AG09309 (cell line): ENCODE measurements around the gene CPB1.

Experiments used
- DNase-seq: peaks from one replicate; pipeline ENCODE4 v3.0.0-alpha.2; 2010; ENCODE audit warnings: low read depth
- H3K4me3 ChIP-seq: 2 replicates; pipeline ENCODE4 v1.5.1; 2011; ENCODE audit warnings: mild to moderate bottlenecking, low read depth, low read length, moderate library complexity; ENCODE audit not compliant: control insufficient read depth
- CTCF ChIP-seq: IDR thresholded peaks from 2 replicates; pipeline ENCODE4 v1.5.1; 2011; ENCODE audit warnings: mild to moderate bottlenecking, low read depth, low read length, inconsistent platforms; ENCODE audit not compliant: insufficient read depth, control insufficient read depth; ENCODE audit errors: missing control alignments

Gene CPB1

DNA sequence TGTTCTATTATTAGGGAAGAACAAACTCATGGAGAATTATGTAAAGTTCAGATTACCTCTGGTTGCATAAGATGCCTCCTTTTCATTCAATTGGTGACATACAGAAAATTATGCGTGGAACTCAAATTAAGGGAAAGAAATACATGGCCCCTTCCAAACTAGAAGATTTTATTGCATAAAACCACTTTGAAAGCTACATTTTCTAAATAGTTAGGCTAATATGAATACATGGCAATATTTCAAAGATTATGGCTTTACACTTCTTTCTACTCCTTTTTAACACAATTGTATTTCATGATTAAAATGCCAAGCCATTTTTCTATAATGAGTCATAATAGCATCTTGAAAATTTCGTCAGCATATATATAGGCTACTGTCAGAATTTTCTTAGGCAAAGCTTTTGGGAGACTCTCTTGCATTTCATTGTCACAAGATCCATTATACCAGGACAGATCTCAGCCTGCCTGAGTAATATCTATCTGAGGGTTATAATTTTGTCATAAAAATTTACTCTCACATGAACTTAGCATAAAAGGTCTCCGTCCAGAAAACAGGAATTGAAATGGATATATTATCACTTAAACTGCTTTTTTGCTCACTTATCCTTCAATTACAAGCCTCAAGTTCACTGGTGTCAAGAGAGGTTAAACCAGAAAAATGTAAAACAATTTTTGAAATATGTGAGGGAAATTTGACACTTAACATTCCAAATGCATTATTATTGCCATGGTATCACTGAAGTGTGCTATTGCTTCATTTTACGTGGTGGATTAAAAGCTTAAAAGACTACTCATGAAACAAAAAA is 74.6 kb downstream of the CPB1 start:
- H3K4me3 ChIP-seq: no peak overlapping the region
- TF ChIP-seq CTCF: no peak
- DNase-seq: peak; percentile 46

DNA sequence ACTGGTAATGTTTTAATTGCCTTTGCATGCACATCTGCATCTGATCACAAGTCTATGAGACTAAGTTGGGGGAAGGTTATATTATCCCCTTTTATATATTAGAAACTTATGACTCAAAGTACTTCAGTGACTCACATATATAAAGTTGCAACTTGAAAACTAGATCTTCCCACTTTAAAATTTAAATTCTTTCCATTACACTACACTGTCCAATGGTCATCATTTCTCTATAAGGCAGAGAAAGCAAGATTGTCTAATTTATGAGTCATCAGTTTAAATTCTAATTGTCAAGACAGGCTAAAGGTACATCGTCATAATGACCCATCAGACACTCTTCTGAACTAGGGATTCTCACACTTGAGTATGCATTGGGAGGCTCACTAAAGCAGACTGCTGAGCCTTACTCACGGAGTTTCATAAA is 75.4 kb downstream of the CPB1 start:
- DNase-seq: no peak
- TF ChIP-seq CTCF: no peak

GRCh38 chr3:148903941-148904340 is 76.3 kb downstream of the CPB1 start:
- no peak overlapping the region for H3K4me3 ChIP-seq
- DNase-seq: no peak
- TF ChIP-seq CTCF: no peak

More for the DNA sequence above, 75.4 kb downstream of the CPB1 start:
- H3K4me3 ChIP-seq: no peak overlapping the region

GRCh38 chr3:148906667-148907066 is 79.1 kb downstream of the CPB1 start:
- no peak overlapping the region for H3K4me3 ChIP-seq
- TF ChIP-seq CTCF: no peak
- no peak for DNase-seq
